NK-92 (cell line): Measurements from ENCODE around the gene GJC1.
A peak's percentile ranks its signal among the peaks of the same experiment; 100 is the strongest.

ENCODE experiments used
- DNase-seq: peaks from one replicate; lab custom pipeline; 2025; ENCODE audit not compliant: unreplicated experiment; lab: John Stamatoyannopoulos, UW

The GJC1 gene

DNA sequence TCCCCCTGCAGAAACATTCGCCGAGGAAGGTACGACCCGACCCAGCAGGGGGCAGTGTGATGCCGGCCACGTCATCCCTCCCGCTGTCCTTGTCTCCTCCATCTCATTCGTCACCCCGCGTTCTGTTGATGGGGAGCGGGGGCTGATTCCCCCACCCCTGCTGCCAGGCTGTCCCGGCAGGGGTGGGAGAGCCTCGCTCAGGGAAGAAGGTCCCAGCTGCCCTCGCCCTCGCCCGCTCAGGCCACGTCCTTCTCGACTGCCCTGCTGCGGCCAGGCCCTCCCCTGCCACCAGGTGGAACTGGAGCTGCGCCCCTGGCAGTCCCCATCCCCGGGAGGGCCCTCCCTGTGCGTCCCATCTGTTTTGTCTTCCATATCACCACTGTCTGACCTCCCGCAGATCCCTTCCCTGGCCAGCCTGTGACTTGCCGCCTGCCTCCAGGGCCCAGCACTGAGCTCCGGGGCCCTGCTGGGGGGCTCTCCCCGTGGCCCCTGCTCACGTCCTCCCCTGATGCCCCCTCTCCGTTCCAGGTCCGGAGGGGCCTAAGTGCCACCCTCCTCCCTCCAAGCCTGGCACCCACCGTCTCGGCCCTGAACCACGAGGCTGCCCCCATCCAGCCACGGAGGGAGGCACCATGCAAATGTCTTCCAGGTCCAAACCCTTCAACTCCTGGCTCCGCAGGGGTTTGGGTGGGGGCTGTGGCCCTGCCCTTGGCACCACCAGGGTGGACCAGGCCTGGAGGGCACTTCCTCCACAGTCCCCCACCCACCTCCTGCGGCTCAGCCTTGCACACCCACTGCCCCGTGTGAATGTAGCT is 50.7 kb downstream of the GJC1 start:
- peak; percentile 5 for DNase-seq

- no peak for DNase-seq
Measured at GRCh38 chr17:44778656-44779210, 51.4 kb downstream of the GJC1 start.

- no peak for DNase-seq
Measured at GRCh38 chr17:44777394-44778348, 52.4 kb downstream of the GJC1 start.

DNA sequence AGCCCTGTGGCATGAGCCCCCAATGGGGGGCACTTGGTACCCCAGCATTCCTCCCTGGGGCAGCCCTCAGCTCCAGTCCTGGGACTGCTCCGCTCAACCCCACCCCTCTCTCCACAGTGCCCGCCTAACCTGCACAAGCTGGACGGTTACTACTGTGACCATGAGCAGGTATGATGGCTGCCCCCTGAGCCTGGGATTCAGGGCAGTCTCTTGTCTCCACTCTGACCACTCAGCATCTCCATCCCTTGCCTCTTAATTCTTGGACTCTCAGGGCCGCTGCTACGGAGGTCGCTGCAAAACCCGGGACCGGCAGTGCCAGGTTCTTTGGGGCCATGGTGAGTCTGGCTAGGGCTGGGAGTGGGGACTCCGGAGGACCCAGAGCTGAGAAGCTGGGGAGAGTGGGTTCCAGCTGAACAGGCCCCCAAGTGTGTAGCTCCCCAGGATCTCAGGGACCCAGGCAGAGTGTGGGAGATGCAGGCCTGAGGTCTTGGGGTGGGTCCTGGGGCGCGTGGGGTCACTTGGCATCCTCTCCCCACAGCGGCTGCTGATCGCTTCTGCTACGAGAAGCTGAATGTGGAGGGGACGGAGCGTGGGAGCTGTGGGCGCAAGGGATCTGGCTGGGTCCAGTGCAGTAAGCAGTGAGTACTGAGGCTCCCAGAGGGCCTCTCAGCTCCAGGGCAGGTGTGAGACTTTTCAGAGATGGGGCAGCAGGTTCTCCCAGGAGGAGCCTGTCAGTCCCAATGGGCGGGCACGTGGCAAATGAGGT is 53.3 kb downstream of the GJC1 start:
- DNase-seq: no peak

DNA sequence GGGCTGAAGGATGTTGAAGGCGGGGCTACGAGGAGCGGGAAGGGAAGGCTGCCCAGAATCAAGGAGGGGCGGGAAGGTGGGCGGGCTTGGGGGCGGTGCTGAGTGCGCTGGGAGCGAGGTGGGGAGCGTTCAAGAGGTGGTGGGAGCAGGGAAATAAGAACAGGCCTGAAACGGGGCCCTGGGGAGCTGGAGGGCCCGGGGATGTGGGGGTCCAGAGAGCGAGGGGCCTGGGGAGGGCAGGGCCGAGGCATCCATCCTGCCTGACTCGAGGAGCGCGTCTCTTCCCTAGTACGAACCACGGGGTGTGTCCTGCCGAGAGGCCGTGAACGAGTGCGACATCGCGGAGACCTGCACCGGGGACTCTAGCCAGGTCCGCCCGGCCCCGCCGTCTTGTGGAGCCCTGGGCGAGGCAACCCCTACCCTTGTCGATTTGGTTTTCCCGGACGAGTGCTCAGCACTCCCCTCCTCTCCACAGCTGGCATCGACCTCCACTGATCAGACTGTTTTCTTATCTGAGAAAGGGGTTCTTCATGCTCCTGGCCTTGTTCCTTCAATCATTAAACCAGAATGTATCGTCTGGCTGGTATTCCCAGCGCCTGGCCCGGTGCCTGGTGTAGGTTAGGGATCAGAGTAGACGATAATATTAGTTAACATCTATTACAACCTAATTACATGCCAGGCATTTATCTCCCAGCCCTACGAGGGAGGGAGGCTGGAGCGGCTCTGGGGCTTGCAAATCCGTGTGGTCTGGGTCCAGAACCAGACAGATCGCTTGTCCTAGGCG is 54.1 kb downstream of the GJC1 start:
- DNase-seq: no peak

DNA sequence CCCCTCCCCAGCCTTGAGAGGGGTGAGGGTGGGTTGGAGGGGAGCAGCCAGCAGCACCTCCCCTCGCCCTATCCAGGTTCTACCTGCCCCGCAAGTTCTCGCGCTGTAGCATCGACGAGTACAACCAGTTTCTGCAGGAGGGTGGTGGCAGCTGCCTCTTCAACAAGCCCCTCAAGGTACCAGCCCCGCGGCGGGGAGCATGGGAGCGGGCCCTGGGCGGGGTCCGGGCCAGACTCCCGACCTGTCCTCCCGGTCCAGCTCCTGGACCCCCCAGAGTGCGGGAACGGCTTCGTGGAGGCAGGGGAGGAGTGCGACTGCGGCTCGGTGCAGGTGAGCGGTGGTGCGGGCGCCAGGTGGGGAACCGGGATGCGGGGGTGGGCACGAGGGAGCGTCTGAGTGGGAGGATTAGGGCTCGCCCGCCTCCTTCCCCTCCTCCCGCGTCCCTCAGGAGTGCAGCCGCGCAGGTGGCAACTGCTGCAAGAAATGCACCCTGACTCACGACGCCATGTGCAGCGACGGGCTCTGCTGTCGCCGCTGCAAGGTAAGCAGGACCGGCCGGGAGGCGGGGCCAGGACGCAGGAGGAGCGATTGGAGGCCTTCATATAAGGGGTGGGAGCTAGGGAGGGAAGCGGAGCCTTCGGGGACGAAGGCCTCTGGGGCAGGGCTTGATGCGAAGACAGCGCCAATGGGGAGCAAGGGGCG is 54.8 kb downstream of the GJC1 start:
- DNase-seq: peak; percentile 75

- DNase-seq: peak; percentile 30
Measured at GRCh38 chr17:44774271-44775135, 55.6 kb downstream of the GJC1 start.

DNA sequence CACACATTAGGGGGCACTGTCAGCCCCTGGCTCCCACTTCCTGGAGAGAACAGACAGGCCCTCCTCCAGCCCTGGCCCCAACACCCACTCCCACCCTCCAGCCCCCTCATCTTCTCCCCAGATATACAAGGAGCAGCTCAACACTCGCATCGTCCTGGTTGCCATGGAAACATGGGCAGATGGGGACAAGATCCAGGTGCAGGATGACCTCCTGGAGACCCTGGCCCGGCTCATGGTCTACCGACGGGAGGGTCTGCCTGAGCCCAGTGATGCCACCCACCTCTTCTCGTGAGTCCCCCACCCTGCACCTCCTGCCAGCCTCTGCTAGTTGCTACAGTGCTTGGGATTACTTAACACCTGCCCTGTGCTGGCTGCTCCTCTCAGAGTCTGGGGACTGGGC is 56.9 kb downstream of the GJC1 start:
- DNase-seq: no peak

GRCh38 chr17:44772308-44773045 is 57.6 kb downstream of the GJC1 start:
- no peak for DNase-seq

DNA sequence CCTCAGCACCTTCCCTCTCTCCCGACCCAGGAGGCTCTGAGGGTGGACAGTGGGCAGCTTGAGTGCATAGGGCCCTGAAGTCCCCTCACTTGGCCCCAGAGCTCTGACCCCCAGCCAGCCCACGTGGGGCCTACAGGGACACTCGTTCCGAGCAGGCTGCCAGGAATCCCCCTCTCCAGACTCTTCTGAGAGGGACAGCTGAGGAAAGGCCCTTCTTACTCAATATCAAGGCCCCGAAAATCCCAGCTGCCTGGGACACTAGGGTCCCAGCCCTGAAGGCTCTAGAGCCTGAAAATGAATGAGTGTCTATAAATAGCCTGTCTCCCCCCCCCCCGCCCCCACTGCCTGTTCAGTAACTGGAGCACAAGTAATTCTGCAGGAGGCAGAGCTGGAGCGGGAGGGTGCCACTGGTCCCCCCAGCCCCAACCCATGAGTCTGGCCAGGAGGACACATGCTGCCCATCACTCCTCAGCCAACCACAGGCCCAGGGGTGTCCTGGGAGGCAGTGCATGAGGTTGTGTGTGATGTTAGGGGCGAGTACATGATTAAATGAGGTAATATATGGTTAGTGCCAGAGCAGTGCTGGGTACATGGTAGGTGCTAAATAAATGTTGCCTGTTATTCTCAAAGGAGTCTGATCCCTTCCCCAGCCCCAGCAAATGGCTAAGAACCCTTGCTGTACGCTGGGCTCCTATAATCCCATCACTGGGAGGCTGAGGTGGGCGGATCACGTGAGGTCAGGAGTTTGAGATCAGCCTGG is 59.7 kb downstream of the GJC1 start:
- no peak for DNase-seq

DNA sequence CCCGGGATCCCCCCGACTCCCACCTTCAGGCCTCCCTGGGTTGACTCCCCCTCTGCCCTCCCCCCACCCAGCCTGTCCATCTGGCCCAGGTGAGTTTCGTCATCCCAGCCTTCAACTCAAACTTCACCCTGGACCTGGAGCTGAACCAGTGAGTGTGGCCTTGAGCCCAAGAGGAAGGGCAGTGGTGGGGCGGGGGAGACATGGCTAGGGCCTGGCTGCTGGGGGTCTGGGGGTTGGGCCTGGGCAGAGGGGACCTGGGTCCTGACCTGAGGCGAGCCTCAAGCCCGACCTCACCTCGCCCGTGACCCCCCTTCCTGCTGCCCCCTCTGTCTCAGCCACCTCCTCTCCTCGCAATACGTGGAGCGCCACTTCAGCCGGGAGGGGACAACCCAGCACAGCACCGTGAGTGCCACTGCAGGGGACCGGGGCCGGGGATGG is 60.4 kb downstream of the GJC1 start:
- DNase-seq: no peak

- no peak for DNase-seq
Measured at GRCh38 chr17:44769230-44769629, 60.9 kb downstream of the GJC1 start.

GRCh38 chr17:44768505-44769142 is 61.5 kb downstream of the GJC1 start:
- DNase-seq: no peak

GRCh38 chr17:44767493-44767892 is 62.6 kb downstream of the GJC1 start:
- DNase-seq: no peak

DNA sequence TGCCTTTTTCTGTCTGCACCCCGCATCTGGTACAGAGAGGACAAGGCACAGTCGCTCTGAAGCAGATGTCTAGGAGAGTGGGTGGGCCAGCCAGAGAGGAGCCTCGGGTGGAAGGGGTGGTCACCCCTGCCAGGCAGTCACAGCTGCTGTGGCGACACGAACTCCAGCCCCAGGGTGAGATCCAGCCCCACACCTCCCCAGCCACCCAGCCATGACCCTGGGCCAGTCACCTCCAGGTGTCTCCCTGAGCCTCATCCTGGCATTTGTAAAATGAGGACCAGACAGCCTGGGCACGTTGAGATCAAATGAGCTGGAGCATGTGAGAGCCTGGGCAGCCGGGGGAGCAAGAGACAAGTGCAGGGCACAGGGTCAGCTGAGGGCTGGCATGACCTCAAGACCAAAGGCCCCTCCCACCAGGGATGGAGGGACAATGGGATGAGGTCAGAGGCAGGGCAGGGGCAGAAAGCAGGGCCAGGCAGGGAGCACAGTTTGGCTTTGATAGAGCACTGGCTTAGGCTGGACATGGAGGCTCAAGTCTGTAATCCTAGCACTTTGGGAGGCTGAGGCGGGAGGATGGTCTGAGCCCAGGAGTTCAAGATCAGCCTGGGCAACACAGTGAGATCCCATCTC is 63.6 kb downstream of the GJC1 start:
- DNase-seq: no peak

- no peak for DNase-seq
Measured at GRCh38 chr17:44765965-44766364, 64.1 kb downstream of the GJC1 start.
